ENCODE results near the gene CYLD.

DNA sequence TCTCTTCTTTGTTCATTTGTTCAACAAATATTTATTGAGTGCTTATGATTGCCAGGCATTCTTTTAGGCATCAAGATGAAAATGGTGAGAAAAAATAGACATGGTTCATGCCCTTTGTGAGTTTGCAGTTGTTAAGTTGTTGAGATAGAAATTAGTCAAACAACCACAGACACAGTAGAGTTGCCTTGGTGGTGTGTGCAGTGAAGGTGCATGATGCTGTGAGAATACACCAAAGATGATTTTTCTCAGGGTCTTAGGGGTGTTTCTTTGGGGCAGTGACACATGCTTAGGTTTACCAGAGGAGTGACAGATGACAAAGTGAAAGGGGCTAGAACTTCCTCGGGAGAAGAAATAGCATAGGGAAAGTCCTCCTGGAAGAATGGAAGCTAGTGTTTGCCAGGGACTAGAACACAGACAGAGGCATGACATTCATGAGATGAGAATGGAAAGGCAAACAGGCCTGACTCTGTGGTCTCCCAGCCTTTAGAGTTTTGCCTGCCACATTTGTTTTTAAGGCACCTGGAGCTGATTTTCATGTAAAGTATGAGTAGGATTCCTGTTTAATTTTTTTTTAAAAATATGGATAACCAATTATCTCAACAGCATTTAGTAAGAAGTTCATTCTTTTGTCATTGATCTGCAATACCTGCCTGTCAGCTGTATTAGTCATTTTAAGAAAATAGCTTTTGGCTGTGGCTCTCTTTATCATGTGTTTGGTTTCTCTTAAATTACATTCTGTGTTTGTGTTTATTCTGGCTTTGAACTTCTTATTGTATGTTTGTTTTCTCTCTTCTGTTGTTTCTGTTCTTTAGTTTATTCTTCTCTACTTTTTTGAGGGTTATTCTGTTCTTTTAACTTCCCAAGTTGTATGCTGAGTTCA, 36.6 kb downstream of the CYLD start:
- no peak for TF ChIP-seq POLR2A (IDR thresholded peaks at IDR 0.05)
- TF ChIP-seq, protein P1, sequence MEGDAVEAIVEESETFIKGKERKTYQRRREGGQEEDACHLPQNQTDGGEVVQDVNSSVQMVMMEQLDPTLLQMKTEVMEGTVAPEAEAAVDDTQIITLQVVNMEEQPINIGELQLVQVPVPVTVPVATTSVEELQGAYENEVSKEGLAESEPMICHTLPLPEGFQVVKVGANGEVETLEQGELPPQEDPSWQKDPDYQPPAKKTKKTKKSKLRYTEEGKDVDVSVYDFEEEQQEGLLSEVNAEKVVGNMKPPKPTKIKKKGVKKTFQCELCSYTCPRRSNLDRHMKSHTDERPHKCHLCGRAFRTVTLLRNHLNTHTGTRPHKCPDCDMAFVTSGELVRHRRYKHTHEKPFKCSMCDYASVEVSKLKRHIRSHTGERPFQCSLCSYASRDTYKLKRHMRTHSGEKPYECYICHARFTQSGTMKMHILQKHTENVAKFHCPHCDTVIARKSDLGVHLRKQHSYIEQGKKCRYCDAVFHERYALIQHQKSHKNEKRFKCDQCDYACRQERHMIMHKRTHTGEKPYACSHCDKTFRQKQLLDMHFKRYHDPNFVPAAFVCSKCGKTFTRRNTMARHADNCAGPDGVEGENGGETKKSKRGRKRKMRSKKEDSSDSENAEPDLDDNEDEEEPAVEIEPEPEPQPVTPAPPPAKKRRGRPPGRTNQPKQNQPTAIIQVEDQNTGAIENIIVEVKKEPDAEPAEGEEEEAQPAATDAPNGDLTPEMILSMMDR (IDR thresholded peaks at IDR 0.05), result no peak
